Gastroesophageal sphincter (tissue), 2 donors: Measurements from ENCODE around the gene CPAMD8.

ENCODE experiments used
- EP300 ChIP-seq: sonication (generic); formaldehyde crosslinking; IDR thresholded peaks from one replicate; pipeline ENCODE4 v1.6.1; 2017; ENCODE audit warnings: antibody characterized with exemption, mild to moderate bottlenecking
- POLR2A ChIP-seq, 2 donors: fragments of 450-650 bp; IDR thresholded peaks; one replicate each; pipeline ENCODE4 v1.6.1; 2017; ENCODE audit warnings: antibody characterized with exemption in 2 of 2, mild to moderate bottlenecking in 2 of 2, moderate library complexity in 1 of 2

GRCh38 chr19:17023805-17024204 lies 2.8 kb downstream of the CPAMD8 start:
- TF ChIP-seq EP300 (no peak), POLR2A (IDR thresholded peaks at IDR 0.05) (no peak)
